ENCODE results near the gene CACFD1. TPM values are rescaled to one million over a fixed set of nuclear protein-coding genes. Genes with fewer than 3 reads are reported as not detected.

The CACFD1 gene
- total and polyA plus RNA-seq, 12 donors = 6.5 to 29.5 (median 17.5) TPM

DNA sequence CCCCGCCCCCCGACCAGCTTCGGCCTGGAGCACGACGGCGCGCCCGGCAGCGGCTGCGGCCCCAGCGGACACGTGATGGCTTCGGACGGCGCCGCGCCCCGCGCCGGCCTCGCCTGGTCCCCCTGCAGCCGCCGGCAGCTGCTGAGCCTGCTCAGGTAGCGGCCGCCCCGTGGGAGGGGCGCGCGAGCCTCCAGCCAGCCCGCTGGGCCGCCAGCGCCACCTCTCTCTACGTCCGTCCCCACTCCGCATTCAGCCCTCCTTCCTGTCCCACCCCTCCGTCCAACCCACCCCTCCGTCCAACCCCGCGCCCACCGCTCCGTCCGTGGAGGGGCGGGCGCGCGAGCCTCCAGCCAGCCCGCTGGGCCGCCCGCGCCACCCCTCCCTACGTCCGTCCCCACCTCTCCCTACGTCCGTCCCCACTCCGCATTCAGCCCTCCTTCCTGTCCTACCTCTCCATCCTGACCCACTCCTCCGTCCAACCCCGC is 31.1 kb upstream of the CACFD1 start:
- intact Hi-C loops (cut with DNase I) = no loop called here
- Histone ChIP-seq H3K36me3 (replicated peaks in 1 of 2) (no peaks in the 10 kb centered on the region), H3K27ac (no peak overlapping the region), H3K4me1 (replicated peaks in 1 of 2) (no peaks in the 10 kb centered on the region), H3K4me3 (peak overlapping the region in 1 of 4 donors; percentile 38), H3K9me3 (replicated peaks in 1 of 3) (no peaks in the 10 kb centered on the region), H3K27me3 (peaks cover 8% of the 10 kb centered on the region)
- WGBS, 4 donors = 0 to 2% (median 1%) methylated on average over 10 to 57 of the region's 57 CpGs
- no peak for DNase-seq
- TF ChIP-seq, protein P1, sequence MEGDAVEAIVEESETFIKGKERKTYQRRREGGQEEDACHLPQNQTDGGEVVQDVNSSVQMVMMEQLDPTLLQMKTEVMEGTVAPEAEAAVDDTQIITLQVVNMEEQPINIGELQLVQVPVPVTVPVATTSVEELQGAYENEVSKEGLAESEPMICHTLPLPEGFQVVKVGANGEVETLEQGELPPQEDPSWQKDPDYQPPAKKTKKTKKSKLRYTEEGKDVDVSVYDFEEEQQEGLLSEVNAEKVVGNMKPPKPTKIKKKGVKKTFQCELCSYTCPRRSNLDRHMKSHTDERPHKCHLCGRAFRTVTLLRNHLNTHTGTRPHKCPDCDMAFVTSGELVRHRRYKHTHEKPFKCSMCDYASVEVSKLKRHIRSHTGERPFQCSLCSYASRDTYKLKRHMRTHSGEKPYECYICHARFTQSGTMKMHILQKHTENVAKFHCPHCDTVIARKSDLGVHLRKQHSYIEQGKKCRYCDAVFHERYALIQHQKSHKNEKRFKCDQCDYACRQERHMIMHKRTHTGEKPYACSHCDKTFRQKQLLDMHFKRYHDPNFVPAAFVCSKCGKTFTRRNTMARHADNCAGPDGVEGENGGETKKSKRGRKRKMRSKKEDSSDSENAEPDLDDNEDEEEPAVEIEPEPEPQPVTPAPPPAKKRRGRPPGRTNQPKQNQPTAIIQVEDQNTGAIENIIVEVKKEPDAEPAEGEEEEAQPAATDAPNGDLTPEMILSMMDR (IDR thresholded peaks at IDR 0.05) = no peak
- no peak for TF ChIP-seq POLR2A (IDR thresholded peaks at IDR 0.05)

DNA sequence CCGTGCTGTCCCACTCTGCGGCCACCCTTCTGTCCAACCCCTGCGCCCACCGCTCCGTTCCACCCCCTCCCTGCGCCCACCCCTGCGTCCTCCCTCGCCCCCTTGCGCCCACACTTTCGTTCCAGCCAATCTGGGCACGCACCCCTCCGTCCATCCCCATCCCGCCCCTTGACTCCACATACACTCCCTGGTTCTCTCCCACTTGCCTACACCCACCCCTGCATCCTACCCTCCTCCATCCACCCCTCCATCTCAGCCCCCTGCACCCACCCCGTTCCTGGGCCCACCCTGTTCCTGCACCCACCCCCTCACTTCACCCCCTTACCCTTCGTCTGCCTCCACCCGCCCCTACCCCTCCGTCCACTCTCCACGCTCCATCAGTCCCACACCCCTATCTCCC is 30.6 kb upstream of the CACFD1 start:
- H3K27me3 ChIP-seq = peaks cover 8% of the 10 kb centered on the region
- WGBS, 4 donors = 5 to 14% (median 6%) methylated on average over 5 to 18 of the region's 18 CpGs
- intact Hi-C loops (cut with DNase I) = no loop called here
- TF ChIP-seq, protein P1 (IDR thresholded peaks at IDR 0.05) = no peak
- TF ChIP-seq POLR2A (IDR thresholded peaks at IDR 0.05) = no peak
- DNase-seq = no peak
- H3K9me3 ChIP-seq (replicated peaks in 1 of 3) = no peaks in the 10 kb centered on the region
- no peak overlapping the region for H3K4me3 ChIP-seq
- H3K27ac ChIP-seq = no peak overlapping the region
- H3K4me1 ChIP-seq (replicated peaks in 1 of 2) = no peaks in the 10 kb centered on the region
- H3K36me3 ChIP-seq (replicated peaks in 1 of 2) = no peaks in the 10 kb centered on the region

DNA sequence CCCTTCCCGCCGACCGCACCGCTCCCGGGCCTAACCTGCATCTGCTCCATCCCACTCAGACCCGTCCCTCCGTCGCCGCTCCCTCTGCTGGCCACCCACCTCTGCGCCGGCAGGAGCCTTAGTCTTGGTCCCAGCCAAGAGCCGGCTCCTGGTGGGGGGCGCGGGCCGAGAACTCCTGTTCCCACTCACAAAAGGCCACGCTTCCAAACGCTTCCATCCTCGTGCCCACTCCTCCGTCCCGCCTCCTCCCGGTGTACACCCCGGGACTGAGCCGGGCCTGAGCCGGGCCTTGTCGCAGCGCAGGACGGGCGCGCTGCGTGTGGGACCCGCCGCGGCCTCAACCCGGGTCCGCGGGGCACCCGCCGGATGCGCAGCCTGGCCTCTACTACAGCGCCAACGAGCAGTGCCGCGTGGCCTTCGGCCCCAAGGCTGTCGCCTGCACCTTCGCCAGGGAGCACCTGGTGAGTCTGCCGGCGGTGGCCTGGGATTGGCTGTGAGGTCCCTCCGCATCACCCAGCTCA is 30.1 kb upstream of the CACFD1 start:
- intact Hi-C loops (cut with DNase I) = no loop called here

DNA sequence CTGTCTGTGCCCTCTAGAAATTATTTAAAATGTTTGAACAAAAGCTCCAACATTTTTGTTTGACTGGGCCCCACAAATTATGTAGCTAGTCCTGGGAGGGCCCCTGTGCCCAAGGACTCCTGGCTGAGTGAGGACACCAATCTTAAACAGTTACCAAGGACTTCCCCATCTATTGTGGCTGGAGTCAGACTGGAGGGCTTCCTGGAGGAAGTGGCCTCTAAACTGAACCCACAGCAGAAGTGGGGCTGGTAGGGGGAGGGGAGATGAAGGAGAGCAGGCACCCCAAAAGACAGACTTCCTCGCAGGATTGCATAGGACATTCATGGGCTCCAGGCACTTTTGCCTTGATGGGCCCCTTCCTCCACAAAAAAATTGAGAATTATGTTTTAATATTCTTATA is 29.5 kb upstream of the CACFD1 start:
- no peak for TF ChIP-seq POLR2A (IDR thresholded peaks at IDR 0.05)
- TF ChIP-seq, protein P1 (IDR thresholded peaks at IDR 0.05) = no peak

More for the DNA sequence above, 30.1 kb upstream of the CACFD1 start:
- Histone ChIP-seq H3K27me3 (peaks cover 8% of the 10 kb centered on the region), H3K4me1 (replicated peaks in 1 of 2) (no peaks in the 10 kb centered on the region), H3K4me3 (no peak overlapping the region), H3K27ac (no peak overlapping the region), H3K9me3 (replicated peaks in 1 of 3) (no peaks in the 10 kb centered on the region), H3K36me3 (replicated peaks in 1 of 2) (no peaks in the 10 kb centered on the region)
- 10 to 26% (median 19%) methylated on average over 4 to 49 of the region's 49 CpGs for WGBS, 4 donors
- DNase-seq = peak in 3 of 7 donors; percentile 17 to 41 (median 35)
- no peak for TF ChIP-seq POLR2A (IDR thresholded peaks at IDR 0.05)
- TF ChIP-seq, protein P1 (IDR thresholded peaks at IDR 0.05) = peak in 5 of 6 experiments; percentile 18 to 46 (median 26)

More for the DNA sequence above, 29.5 kb upstream of the CACFD1 start:
- no peaks in the 10 kb centered on the region for H3K4me1 ChIP-seq (replicated peaks in 1 of 2)
- no peak overlapping the region for H3K4me3 ChIP-seq
- DNase-seq = no peak
- no peak overlapping the region for H3K27ac ChIP-seq
- peaks cover 8% of the 10 kb centered on the region for H3K27me3 ChIP-seq
- 87 to 96% (median 92%) methylated on average over 1 of the region's 1 CpG for WGBS, 4 donors
- no peaks in the 10 kb centered on the region for H3K36me3 ChIP-seq (replicated peaks in 1 of 2)
- intact Hi-C loops (cut with DNase I) = no loop called here
- H3K9me3 ChIP-seq (replicated peaks in 1 of 3) = no peaks in the 10 kb centered on the region

Measured in adrenal gland (tissue), 12 donors.